Neural progenitor cell (in vitro differentiated cells): ENCODE measurements around the gene MYO1B. TPM values are rescaled to one million over a fixed set of nuclear protein-coding genes. Genes with fewer than 3 reads are reported as not detected.

Source experiments
- DNase-seq: peaks from one replicate; pipeline ENCODE4 v3.0.0-alpha.2; 2016; ENCODE audit warnings: low spot score
- H2AFZ ChIP-seq: fragments of 200-600 bp; sonication (generic); replicated peaks from 2 replicates; pipeline ENCODE4 v1.6.1; 2016; ENCODE audit warnings: antibody characterized with exemption
- H3F3A ChIP-seq: fragments of 200-600 bp; sonication (generic); 2 replicates; pipeline ENCODE4 v1.6.1; 2016; ENCODE audit warnings: antibody characterized with exemption, low read depth
- H3K27ac ChIP-seq: fragments of 200-600 bp; sonication (generic); 2 replicates; pipeline ENCODE4 v1.5.1; 2016; ENCODE audit warnings: mild to moderate bottlenecking
- H3K27me3 ChIP-seq: fragments of 200-600 bp; sonication (generic); 2 replicates; pipeline ENCODE4 v1.6.1; 2016; ENCODE audit warnings: mild to moderate bottlenecking, moderate library complexity
- H3K36me3 ChIP-seq: fragments of 200-600 bp; sonication (generic); 2 replicates; pipeline ENCODE4 v1.5.1; 2016
- H3K4me1 ChIP-seq: fragments of 200-600 bp; sonication (generic); 2 replicates; pipeline ENCODE4 v1.6.1; 2016; ENCODE audit warnings: mixed run types
- H3K4me2 ChIP-seq: fragments of 200-600 bp; sonication (generic); 2 replicates; pipeline ENCODE4 v1.6.1; 2016
- H3K4me3 ChIP-seq: fragments of 200-600 bp; sonication (generic); 2 replicates; pipeline ENCODE4 v1.5.1; 2016
- H3K79me2 ChIP-seq: fragments of 200-600 bp; sonication (generic); 2 replicates; pipeline ENCODE4 v1.6.1; 2016; ENCODE audit warnings: low read depth
- H3K9ac ChIP-seq: fragments of 200-600 bp; sonication (generic); 2 replicates; pipeline ENCODE4 v1.6.1; 2016
- H3K9me3 ChIP-seq: fragments of 200-600 bp; sonication (generic); 2 replicates; pipeline ENCODE4 v1.5.1; 2016; ENCODE audit warnings: low read depth
- H4K20me1 ChIP-seq: fragments of 200-600 bp; sonication (generic); 2 replicates; pipeline ENCODE4 v1.6.1; 2016; ENCODE audit warnings: low read depth
- H3K27ac Mint-ChIP-seq: 3 replicates; pipeline ENCODE4 v1.8.0; 2021; ENCODE audit warnings: mixed read lengths
- H3K27me3 Mint-ChIP-seq: 2 replicates; pipeline ENCODE4 v1.8.0; 2022; ENCODE audit warnings: low read depth, mild to moderate bottlenecking, inconsistent platforms, moderate library complexity, mixed read lengths; ENCODE audit not compliant: insufficient read depth
- H3K36me3 Mint-ChIP-seq: 3 replicates; pipeline ENCODE4 v1.8.0; 2021; ENCODE audit warnings: mixed read lengths
- H3K4me1 Mint-ChIP-seq: 3 replicates; pipeline ENCODE4 v1.8.0; 2021; ENCODE audit warnings: mixed read lengths
- H3K4me3 Mint-ChIP-seq: 3 replicates; pipeline ENCODE4 v1.8.0; 2021; ENCODE audit warnings: mild to moderate bottlenecking, moderate library complexity, mixed read lengths
- H3K9me3 Mint-ChIP-seq: 3 replicates; pipeline ENCODE4 v1.8.0; 2020; ENCODE audit warnings: mixed read lengths
- CTCF ChIP-seq: fragments of 200-600 bp; sonication (generic); IDR thresholded peaks from 2 replicates; pipeline ENCODE4 v1.5.1; 2017; ENCODE audit warnings: antibody characterized with exemption, mild to moderate bottlenecking
- EZH2 ChIP-seq: fragments of 200-600 bp; sonication (generic); IDR thresholded peaks from 2 replicates; pipeline ENCODE4 v1.6.1; 2017; ENCODE audit warnings: antibody characterized with exemption, mild to moderate bottlenecking, moderate library complexity
- EZH2phosphoT487 ChIP-seq: fragments of 200-600 bp; sonication (generic); IDR thresholded peaks from 2 replicates; pipeline ENCODE4 v1.6.1; 2017; ENCODE audit warnings: antibody characterized with exemption
- total RNA-seq: library from RNA; depleted of rRNA; stranded (reverse); fragments of >200 nt; gene quantifications from 2 replicates; pipeline ENCODE4 v1.2.3, GENCODE V29; 2015; ENCODE audit warnings: low replicate concordance

Gene MYO1B
- total RNA-seq, 1 donor from 2014 or later: 88.0 TPM

GRCh38 chr2:191199929-191200512 lies 45.2 kb upstream of the MYO1B start:
- H3K27me3 Mint-ChIP-seq: no peaks in the 10 kb centered on the region
- no peak overlapping the region for H3K27ac ChIP-seq
- H4K20me1 ChIP-seq: no peaks in the 10 kb centered on the region
- H3K4me1 Mint-ChIP-seq: no peaks in the 10 kb centered on the region
- H3K9ac ChIP-seq: no peak overlapping the region
- H2AFZ ChIP-seq: no peak overlapping the region
- H3F3A ChIP-seq: no peaks in the 10 kb centered on the region
- H3K4me3 ChIP-seq: no peak overlapping the region
- no peak overlapping the region for H3K4me2 ChIP-seq
- TF ChIP-seq EZH2 (no peak), CTCF (no peak), EZH2phosphoT487 (no peak)
- H3K36me3 Mint-ChIP-seq: no peaks in the 10 kb centered on the region
- H3K9me3 Mint-ChIP-seq: no peaks in the 10 kb centered on the region
- H3K4me1 ChIP-seq: no peaks in the 10 kb centered on the region
- no peaks in the 10 kb centered on the region for H3K36me3 ChIP-seq
- H3K4me3 Mint-ChIP-seq: no peak overlapping the region
- no peaks in the 10 kb centered on the region for H3K9me3 ChIP-seq
- no peaks in the 10 kb centered on the region for H3K79me2 ChIP-seq
- no peaks in the 10 kb centered on the region for H3K27me3 ChIP-seq
- H3K27ac Mint-ChIP-seq: no peak overlapping the region
- no peak for DNase-seq

- Histone ChIP-seq H3K9ac (no peak overlapping the region), H3K27me3 (no peaks in the 10 kb centered on the region), H3K27ac (no peak overlapping the region), H3K4me3 (no peak overlapping the region), H3F3A (no peaks in the 10 kb centered on the region), H2AFZ (no peak overlapping the region), H4K20me1 (no peaks in the 10 kb centered on the region), H3K79me2 (no peaks in the 10 kb centered on the region), H3K36me3 (no peaks in the 10 kb centered on the region), H3K4me1 (no peaks in the 10 kb centered on the region), H3K4me2 (no peak overlapping the region), H3K9me3 (no peaks in the 10 kb centered on the region)
- no peak for TF ChIP-seq CTCF
- TF ChIP-seq EZH2: no peak
- TF ChIP-seq EZH2phosphoT487: no peak
- Mint-ChIP-seq H3K27me3 (no peaks in the 10 kb centered on the region), H3K4me3 (no peak overlapping the region), H3K4me1 (no peaks in the 10 kb centered on the region), H3K9me3 (no peaks in the 10 kb centered on the region), H3K36me3 (no peaks in the 10 kb centered on the region), H3K27ac (no peak overlapping the region)
- DNase-seq: no peak
Measured at GRCh38 chr2:191200910-191201309, 44.3 kb upstream of the MYO1B start.

DNA sequence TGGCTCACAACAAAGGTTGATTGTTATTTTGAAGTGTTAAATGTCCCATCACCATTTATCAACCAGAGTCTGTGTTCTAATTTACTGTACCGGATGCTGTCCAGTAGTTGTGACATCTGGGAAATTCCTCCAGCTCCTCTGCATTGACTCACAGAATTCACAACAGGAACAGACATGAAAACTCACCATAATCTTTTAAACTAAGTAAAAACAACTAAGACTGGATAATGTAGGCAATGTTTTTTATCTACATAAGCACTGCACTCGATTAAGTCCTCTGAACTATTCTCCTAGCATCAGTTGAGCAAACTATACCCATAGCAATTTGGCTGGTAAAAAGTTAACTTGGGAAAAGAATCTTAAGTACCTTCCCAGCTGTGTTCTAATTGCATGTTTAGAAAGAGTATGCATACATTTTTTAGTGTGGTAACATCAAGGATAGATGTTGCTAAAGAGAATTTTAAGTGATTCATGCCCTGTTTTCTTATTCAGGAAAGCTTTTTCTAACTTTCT lies 42.9 kb upstream of the MYO1B start:
- H3K4me1 ChIP-seq: no peaks in the 10 kb centered on the region
- TF ChIP-seq CTCF (no peak), EZH2 (no peak), EZH2phosphoT487 (no peak)
- Mint-ChIP-seq H3K9me3 (no peaks in the 10 kb centered on the region), H3K27me3 (no peaks in the 10 kb centered on the region), H3K4me1 (no peaks in the 10 kb centered on the region), H3K4me3 (no peak overlapping the region), H3K36me3 (no peaks in the 10 kb centered on the region), H3K27ac (no peak overlapping the region)
- DNase-seq: no peak
- no peaks in the 10 kb centered on the region for H3F3A ChIP-seq
- no peaks in the 10 kb centered on the region for H3K27me3 ChIP-seq
- H3K36me3 ChIP-seq: no peaks in the 10 kb centered on the region
- H3K4me3 ChIP-seq: no peak overlapping the region
- H3K27ac ChIP-seq: no peak overlapping the region
- no peaks in the 10 kb centered on the region for H3K79me2 ChIP-seq
- no peaks in the 10 kb centered on the region for H4K20me1 ChIP-seq
- no peak overlapping the region for H3K4me2 ChIP-seq
- no peaks in the 10 kb centered on the region for H3K9me3 ChIP-seq
- H2AFZ ChIP-seq: no peak overlapping the region
- H3K9ac ChIP-seq: no peak overlapping the region
